ENCODE results near the gene FBXO40.
"Not testable (repeated sequence)": the region's sequence is repeated elsewhere in the genome, so short reads cannot be mapped to it uniquely, and the experiment has no call there.

FBXO40 gene

DNA sequence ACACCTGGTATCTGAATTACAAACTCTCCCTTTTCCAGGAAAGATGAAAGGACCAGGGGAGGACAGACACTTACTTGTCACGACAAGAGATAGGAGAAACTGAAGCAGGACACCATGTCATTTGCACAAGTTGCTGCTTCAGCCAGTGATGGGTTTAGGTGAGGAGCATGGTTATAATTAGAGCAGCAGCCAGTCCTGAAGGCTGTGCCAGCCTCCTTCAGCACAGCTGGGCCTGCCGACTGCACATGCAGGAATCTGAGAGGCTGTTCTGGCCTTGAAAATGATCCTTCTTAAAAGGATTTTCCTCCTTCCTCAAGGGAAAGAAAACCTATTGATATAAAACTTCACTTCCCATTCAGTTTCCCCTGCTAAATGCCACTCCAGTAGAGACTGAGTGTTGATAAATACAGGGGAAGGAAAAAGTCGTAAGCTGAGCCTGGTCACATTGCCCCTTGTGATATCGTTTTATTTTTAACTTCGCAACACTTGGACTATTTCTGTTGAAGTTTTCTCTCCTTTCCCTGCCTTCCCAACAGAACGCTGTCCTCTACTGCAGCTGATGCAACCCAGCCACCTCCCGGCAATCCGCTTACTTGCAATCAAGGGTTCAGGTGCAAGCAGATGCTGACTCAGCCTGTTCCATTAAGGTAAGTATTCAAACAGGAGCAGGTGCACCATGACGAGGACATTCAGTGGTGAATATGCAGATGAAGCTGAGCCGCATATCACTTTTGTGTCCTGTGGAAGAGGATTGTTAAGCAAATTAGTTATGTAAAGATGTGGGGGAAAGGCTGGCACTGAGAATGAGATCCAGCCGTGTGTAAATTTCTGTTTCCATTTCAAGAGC is at the start of gene FBXO40:
FBXO40 (plus strand) TSS at position 524 of the 847 bp plus-strand sequence. CDS start 27,197 bp downstream, outside the sequence.
- DNase-seq (ENCODE audit: low read depth, low spot score): peak; percentile 100

- no peak for DNase-seq (ENCODE audit: low read depth, low spot score)
These were observed 48.1 kb upstream of the FBXO40 start for GRCh38 chr3:121545049-121545573.

DNA sequence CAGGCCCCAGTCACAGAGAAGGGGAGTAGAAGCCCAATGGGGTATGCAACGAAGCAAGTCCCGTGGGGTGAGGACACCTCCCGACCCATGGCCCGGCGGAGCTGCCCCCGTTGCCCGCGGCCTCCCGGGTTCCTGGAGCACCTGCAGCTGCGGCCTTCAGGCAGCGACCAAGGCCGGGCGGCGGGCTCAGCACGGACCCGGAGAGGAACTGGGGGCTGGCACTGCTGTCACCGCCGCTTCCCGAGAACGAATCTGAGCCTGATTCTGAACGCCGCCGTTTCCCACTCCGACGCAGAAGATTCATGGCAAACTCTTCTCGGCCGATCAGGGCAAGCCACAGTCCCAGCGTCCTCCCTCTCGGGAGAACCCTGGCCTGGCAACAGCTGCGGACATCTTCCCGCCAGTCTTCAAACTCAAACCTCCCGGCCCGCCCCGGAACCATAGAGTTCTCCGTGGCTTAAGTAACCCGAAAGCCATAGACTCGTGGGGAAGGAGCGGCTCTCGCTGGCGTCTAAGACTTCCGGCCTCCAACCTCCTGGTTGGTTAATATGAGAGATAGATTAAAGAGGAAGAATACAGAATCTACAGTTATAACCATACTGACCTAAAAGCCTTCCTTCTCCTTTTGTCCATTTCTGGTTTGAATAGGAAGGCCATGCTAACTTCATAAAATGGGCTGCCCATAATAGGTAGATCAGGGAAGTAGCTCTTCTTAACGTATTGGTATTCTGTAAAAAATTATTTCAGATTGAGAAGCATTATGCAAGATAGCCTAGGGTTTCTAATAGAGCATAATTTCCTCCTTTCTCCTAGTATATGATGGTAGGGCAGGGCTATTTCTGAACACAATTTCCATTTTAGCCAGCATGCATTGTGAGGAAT is 47.4 kb upstream of the FBXO40 start, which contains the start of gene POLQ:
POLQ (minus strand) TSS at position 415 of the 882 bp plus-strand sequence; CDS start at position 304, 111 bp downstream.
- DNase-seq (ENCODE audit: low read depth, low spot score): peak; percentile 81

DNA sequence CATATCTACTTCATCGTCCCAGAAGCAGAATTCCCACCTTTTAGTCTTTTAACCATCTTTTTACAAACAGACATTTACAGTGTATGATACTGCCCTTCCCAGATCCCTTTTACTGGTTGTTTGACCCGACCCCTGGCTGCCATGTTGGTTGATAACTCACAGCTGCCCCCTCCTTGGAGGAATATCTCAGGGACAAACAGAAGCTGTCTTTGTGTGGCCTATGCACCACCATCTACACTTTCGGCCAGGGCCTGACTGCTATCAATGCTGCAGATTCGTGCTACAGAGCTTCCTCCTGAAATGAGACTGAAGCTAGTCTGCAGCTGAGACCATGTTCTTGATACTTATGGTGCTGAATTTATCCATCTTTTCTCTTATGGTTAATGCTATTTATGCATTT is 40.8 kb upstream of the FBXO40 start:
- no peak for DNase-seq (ENCODE audit: low read depth, low spot score)

GRCh38 chr3:121552797-121553196 is 40.4 kb upstream of the FBXO40 start:
- no peak for DNase-seq (ENCODE audit: low read depth, low spot score)

GRCh38 chr3:121557426-121557934 is 35.7 kb upstream of the FBXO40 start:
- no peak for DNase-seq (ENCODE audit: low read depth, low spot score)

- DNase-seq (ENCODE audit: low read depth, low spot score): no peak
These were observed 31.0 kb upstream of the FBXO40 start for GRCh38 chr3:121562148-121562547.

DNA sequence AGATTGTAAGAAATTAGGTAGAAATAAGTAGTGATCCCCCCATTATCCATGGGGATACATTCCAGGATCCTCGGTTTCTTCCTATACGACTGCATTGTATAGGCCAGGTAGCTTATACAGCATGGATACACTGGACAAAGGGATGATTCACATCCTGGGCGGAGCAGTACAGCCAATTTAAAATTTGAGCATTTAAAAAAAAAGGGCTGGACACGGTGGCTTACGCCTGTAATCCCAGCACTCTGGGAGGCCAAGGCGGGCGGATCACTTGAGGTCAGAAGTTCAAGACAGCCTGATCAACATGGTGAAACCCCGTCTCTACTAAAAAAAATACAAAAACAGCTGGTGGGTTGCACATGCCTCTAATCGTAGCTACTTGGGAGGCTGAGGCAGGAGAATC is 26.4 kb upstream of the FBXO40 start:
- DNase-seq (ENCODE audit: low read depth, low spot score): no peak

- DNase-seq (ENCODE audit: low read depth, low spot score): no peak
These were observed 25.5 kb upstream of the FBXO40 start, which contains the start of gene ARGFX for GRCh38 chr3:121567649-121568048. Gene ARGFX (plus strand): TSS chr3:121567949. CDS start chr3:121570714, 2,765 bp downstream.

GRCh38 chr3:121574449-121574848 is 18.7 kb upstream of the FBXO40 start:
- no peak for DNase-seq (ENCODE audit: low read depth, low spot score)

- DNase-seq (ENCODE audit: low read depth, low spot score): no peak
These were observed 11.5 kb upstream of the FBXO40 start for GRCh38 chr3:121581691-121582090.

- DNase-seq (ENCODE audit: low read depth, low spot score): no peak
These were observed 8.8 kb upstream of the FBXO40 start for GRCh38 chr3:121584418-121584817.

DNA sequence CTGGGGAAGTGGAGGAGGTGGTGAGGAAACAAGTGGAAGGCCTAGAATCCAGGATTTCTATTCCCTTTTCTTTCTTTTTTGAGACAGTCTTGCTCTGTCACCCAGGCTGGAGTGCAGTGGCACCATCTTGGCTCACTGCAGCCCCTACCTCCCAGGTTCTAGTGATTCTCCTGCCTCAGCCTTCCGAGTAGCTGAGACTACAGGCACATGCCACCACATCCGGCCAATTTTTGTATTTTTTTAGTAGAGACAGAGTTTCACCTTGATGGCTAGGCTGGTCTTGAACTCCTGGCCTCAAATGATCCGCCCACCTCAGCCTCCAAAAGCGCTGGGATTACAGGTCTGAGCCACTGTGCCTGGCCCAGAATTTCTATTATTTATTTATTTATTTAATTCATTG is 627 bp downstream of the FBXO40 start:
- DNase-seq (ENCODE audit: low read depth, low spot score): not testable (repeated sequence)

- no peak for DNase-seq (ENCODE audit: low read depth, low spot score)
These were observed 1.7 kb downstream of the FBXO40 start for GRCh38 chr3:121594850-121595249.

GRCh38 chr3:121595765-121596406 is 2.7 kb downstream of the FBXO40 start:
- no peak for DNase-seq (ENCODE audit: low read depth, low spot score)

DNA sequence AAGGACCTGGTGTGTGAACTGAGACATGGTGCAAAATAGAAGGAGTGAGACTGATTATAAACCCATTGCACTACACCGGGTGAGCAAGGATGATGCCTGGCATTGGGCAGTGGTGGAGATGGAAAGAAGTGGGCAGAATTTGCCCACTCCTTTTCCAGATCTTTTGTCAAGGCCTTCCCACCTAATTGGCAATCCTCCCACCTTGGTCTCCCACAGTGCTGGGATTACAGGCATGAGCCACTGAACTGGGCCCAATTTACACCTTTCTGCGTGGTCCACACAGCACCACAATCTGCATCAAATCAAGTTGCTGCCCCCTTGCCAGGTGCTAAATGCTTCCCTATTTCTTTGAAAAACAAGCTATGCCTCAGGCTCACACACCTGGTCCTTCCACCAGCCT is 5.4 kb downstream of the FBXO40 start:
- no peak for DNase-seq (ENCODE audit: low read depth, low spot score)

GRCh38 chr3:121599900-121600299 is 6.7 kb downstream of the FBXO40 start:
- DNase-seq (ENCODE audit: low read depth, low spot score): not testable (repeated sequence)

- DNase-seq (ENCODE audit: low read depth, low spot score): no peak
These were observed 8.1 kb downstream of the FBXO40 start for GRCh38 chr3:121601212-121601812.

- DNase-seq (ENCODE audit: low read depth, low spot score): no peak
These were observed 11.6 kb downstream of the FBXO40 start for GRCh38 chr3:121604759-121605158.

- no peak for DNase-seq (ENCODE audit: low read depth, low spot score)
These were observed 12.9 kb downstream of the FBXO40 start for GRCh38 chr3:121606106-121606505.

- DNase-seq (ENCODE audit: low read depth, low spot score): no peak
These were observed 26.5 kb downstream of the FBXO40 start for GRCh38 chr3:121619691-121620090.

Data from iPS DF 19.7 (cell line).